Epidermal melanocyte (primary cell): ENCODE measurements around the gene C19orf85.

Source experiments
- DNase-seq: peaks from one replicate; pipeline ENCODE4 v3.0.0; 2011; ENCODE audit warnings: low spot score; ENCODE audit not compliant: insufficient read length

The C19orf85 gene

GRCh38 chr19:55477905-55478304 is 13.4 kb upstream of the C19orf85 start:
- DNase-seq: no peak

DNA sequence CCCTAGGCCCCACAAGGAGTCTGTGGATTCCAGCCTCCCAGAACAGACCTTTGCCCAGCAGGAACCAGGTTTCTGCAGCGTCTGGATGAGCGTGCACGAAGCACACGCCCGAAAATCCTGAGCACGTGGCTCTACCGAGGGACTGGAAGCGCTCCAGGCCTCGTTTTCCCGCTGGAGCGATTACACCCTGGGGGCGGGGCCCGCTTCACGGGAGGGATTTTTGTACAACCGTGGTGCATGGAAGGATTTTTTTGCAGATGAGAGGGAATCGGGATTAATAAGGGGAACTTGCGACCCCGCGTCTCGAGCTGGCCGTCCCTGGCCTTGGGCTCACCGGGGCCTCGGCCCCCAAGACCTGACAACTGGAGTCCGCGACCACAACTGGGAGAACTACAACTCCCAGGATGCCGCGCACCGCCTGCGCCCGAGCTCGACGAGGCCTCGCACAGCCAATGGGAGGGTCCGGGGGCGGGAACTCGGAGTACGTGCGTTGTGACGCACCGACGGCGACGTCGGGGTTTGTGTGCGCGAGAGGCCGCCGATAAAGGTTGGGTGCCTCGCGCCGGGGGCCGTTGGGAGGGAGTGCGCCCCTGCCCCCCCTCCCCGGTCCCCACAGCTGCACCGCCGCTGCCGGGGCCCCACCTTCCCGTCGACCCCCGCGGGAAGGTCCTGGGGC is 11.7 kb upstream of the C19orf85 start, which contains the start of gene ZNF628:
ZNF628 (plus strand) TSS at position 518 of the 676 bp plus-strand sequence. CDS start 3,294 bp downstream, outside the sequence.
- peak; percentile 100 for DNase-seq

- no peak for DNase-seq
Measured at GRCh38 chr19:55474269-55475265, 10.0 kb upstream of the C19orf85 start.

DNA sequence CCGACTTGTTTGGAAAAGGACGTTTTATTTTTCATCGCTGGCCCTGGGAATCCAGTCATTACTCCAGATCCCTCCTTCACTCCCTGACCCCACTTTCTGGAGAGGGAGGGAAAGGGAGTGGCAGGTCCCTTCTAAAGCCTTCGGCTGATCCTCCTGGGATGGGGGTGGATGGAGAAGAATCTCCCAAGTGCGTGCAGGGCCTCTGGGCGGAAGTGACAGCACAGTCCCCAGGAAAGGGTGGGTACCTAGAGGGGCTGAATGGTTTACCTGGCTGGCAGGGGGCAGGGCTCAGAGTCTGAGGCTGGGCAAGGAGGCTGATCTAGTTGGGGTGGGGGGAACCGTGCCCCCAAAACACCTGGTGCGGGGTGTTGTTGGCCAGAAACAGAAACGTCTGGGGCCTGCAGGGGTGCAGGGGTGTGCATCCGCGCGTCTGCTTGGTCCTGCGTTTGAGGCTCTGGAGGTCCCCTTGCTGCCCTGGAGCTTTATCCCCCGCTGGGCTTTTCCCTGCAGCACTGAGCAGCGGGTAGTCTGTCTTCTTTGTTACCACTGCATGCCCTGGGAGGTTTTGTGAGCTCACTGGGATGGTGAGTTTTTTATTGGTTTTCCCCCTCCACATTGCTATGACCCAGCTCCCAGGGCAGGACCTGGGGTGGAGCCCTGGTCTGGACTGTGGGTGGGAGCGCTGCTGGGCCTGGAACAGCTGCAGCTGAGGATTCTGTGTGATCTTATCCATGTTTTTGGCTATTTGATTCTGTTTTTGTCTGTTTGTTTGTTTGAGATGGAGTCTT is 8.9 kb upstream of the C19orf85 start:
- DNase-seq: no peak

GRCh38 chr19:55472463-55472862 is 7.9 kb upstream of the C19orf85 start:
- DNase-seq: no peak

DNA sequence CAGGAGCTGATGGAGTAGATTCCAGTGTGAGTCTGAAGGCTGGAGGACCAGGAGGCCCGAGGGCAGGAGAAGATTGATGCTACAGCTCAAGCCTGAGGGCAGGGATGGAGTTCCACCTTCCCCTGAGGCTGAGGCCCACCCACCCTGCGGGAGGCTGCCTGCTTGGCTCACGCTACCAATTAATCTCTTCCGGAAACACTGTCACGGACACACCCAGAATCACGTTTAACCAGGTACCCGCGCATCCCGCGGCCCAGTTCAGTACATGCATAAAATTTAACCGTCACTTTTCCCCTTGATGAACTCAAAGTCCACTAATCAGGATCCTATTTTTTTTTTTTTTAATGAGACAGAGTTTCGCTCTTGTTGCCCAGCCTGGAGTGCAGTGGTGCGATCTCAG is 6.7 kb upstream of the C19orf85 start:
- no peak for DNase-seq

DNA sequence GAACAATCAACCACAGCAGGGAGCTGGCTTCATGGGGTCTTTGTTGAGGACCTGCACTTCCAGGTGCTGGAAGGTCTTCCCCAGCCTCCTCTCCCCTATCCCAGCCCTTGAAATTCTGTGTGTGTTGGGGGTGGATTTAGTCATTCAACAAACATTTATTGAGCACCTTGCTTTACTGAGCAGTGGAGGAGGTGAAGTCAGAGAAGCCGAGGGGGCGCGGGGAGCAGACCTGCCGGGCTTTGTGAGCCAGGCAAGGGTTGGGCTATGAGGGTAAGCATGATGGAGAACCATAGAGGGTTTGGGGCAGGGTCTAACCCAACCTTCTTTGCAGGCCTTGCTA is 3.5 kb upstream of the C19orf85 start:
- no peak for DNase-seq

DNA sequence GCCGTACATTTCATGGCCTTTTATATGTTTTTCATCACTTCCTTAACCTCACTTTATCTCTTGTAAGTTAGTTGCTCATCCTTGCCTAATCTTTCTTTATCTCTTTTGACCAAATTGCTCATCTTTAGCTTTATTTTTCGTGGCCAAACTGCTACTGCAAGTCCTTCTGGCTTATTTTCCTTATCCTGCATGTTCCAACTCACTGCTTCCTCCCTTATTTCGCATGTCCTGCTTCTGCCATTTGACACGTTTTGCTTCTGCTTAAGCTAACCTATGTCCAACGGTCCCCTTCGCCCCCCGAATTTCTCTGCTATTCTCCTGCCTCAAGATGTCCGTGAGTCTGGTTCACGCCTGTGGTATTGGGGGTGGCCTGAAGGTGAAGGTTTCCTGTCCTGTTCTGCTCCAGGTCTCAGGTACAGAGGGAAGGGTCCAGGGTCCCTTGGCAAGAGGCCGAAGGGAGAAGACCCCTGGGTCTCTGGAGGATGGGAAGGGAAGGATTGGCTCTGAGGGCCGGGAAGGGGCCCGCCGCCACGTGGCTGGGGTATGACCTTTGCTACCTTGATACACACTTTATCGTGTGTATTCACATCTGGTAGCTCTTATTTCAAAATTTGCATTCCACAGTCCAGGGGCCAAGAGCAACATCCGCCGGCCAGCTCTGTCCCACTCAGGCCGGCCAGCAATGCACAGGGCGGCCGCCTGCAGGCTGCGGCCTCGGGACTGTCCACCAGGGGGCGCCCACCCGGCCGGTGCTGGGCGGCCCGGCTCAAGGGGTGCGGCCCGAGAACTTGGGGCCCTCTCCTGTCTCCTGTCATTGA is 2.9 kb upstream of the C19orf85 start:
- DNase-seq: peak; percentile 71

DNA sequence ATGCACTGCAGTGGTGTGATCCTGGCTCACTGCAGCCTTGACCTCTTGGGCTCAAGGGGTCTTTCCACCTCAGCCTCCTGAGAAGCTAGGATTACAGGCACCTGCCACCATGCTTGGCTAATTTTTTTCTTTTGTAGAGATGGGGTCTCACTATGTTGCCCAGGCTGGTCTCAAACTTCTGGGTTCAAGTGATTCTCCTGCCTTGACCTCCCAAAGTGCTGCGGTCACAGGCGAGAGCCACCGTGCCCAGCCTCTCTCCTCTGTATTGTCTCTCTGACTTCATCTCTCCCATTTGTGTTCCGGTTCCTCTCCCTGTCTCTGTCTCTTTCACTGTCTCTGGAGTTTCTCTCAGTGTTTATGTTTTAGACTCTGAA is 1.7 kb upstream of the C19orf85 start:
- no peak for DNase-seq

DNA sequence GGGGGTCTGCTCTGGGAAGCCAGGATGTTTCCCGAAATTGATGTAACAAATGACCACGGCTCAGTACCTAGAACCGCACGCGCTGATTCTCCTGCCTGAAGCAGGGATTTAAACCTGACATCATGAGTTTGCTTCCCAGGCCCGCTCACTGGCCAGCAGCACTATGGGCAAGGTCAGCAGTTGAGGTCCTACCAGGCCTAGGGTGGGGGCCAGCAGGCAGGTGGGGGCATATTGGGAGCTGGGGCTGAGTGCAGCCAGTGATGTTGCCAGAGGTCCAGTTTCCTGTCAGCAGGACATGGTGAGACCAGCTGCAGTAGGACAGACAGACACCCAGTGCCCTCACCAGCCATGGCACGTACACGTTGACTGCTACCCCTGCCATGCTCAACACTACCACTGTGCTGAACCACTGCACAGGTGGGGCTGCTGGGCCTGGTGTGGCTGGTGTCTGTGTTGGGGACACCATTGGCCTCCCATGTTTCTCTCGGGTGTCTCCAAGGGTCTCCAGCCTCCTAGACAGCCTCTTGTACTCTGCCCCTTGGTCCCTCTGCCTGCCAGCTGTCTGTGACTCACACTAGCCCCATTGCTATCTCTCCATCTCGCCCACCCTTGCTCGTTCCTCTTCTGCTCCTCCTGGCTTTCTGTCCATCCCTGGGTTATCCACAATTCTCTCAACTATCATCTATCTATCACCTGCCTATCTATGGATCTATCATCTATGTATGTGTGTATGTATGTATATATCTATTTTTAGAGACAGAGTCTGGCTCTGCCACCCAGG is 1.1 kb upstream of the C19orf85 start:
- no peak for DNase-seq

DNA sequence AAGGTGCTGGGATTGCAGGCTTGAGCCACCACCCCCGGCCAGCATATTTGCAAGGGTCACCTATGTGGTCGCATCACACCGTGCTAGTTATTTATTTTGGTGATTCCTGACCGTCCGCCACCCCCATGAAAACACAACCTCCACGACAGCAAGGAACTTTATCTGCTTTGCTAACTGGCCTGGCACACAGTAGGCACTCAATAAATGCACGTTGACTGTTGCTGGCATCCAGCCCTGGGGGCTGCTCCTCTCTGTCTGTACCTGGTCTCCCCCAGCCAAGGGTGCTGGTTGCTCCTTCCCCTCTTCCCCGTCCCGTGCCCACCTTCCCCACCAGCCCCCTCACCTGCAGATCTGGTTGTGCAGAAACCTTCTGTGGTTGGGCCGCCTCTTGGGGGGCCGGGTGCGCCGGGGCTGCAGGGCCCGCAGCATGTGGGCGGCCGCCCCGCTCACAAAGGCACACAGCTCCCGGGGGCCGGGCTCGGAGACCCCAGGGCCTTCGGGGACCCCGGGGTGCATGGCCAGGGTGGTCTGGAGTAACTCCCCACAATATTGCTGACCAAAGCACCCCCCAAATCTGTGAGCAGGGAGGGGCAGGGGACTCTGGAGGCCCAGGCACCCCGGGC is 401 bp downstream of the C19orf85 start:
- no peak for DNase-seq

GRCh38 chr19:55463583-55464031 is 944 bp downstream of the C19orf85 start:
- no peak for DNase-seq

DNA sequence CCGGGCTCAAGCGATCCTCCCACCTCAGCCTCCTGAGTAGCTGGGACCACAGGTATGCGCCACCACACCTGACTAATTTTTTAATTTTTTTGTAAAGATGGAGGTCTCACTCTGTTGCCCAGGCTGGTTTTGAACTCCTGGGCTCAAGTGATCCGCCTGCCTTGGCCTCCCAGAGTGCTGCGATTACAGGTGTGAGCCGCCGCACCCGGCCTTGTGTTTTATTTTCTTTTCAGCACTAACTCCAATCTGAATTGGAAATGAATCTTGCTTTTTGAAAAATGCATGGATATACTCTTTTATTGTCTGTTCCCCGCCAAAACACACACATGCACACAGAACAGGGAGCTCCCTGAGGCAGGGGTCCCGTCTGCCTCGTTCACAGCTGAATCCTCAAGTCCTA is 1.8 kb downstream of the C19orf85 start:
- no peak for DNase-seq

DNA sequence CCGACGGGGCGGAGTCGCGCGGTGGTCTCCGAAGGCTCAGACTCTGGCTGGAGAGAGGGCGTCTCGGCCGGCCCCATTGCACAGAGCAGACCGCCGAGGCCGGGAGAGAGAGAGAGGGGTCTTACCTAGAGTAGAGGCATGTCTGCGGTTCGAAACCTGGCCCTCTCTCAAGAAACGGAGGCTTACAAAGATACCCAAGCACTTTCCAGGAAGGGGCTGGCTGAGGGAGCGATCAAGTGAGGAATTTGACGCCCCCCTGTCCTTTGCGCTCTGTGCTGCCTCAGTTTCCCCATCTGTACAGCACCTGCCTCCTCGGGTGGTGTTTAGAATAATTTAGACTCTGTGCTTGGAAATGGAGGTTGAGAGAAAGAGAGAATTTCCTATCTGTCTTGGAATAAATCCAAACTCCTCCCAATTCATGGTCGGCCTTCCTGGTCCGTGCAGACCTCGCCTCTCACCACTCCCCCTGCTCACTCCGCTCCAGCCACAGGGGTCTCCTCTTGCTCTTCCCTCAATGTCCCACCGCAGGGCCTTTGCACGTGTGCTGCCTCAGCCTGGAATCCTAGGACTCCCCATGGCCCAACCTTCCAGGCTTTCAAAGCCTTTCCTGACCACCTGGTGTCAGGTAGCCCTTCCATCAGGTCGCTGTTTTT is 2.5 kb downstream of the C19orf85 start:
- DNase-seq: no peak

DNA sequence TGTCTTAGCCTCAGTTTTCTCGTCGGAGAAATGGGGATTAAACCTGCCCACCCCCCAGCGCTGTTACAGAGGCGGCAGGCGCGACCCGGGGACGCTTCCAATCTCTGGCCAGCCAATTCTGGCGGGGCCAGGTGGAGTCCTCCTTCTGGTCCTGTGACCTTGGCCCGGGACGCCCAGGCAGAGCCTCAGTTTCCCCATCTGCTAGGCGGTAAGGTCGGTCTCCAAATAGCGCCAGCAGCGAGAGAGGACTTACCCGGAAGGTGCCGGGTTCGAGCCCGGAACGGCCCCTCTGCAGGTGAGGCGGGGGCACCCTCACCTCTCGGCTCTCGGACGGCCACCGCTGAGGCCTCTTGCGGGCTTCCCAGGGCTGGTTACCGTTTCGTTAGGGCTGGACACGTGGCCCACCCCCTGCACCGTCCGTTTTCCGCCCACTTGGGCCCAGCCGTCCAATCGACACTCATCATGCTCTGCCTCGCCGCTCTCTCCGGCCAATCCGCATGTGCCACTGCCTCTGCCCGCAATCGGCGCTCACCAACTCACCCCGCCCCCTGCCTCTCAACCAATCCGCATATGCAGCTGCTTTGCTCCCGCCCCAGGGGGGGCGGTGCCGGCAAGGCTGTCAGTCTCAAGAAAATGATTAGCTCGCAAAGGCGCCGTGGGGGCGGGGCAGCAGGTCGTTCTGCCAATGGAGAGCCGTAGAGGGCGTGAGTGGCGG is 3.1 kb downstream of the C19orf85 start, which contains the start of gene ISOC2:
ISOC2 (minus strand) TSS at position 384 of the 715 bp plus-strand sequence. CDS start 5,156 bp downstream, outside the sequence.
- peak; percentile 99 for DNase-seq

- DNase-seq: peak; percentile 74
Measured at GRCh38 chr19:55460670-55461258, 3.8 kb downstream of the C19orf85 start.

GRCh38 chr19:55459950-55460657 is 4.4 kb downstream of the C19orf85 start:
- DNase-seq: no peak
